ENCODE results near the gene PTGES. TPM values are rescaled to one million over a fixed set of nuclear protein-coding genes. Genes with fewer than 3 reads are reported as not detected.

Gene PTGES
- total RNA-seq, 1 experiment from 2014 or later: 2.4 TPM

DNA sequence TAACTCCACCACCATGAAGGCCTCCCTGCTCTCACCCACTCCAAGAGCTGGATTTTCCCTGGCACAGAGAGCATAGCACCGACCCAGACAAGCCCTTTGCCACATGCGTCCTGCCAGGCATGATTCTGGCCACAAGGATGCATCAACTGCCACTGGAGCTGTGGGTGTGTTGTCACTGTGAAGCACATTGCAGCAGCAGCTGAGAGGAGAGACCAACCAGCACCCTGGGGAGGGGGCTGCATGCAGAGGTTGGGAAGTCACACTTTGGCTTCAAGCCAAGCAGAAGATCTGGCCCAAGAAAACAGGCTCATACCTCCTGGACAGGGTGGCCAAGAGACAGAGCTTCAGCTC, 22.6 kb upstream of the PTGES start:
- no peaks in the 10 kb centered on the region for H3K4me1 ChIP-seq (ENCODE audit: insufficient read depth, low read length)
- H3K4me2 ChIP-seq (ENCODE audit: insufficient read depth, insufficient read length, low read length): no peak overlapping the region
- no peak overlapping the region for H4K8ac ChIP-seq (replicated peaks; ENCODE audit: insufficient read length, low read depth, low read length)
- no peaks in the 10 kb centered on the region for H3K9me3 ChIP-seq (ENCODE audit: control insufficient read depth, low read depth, low read length)
- no CpG with 5 or more reads among the region's 2 CpGs for WGBS (ENCODE audit: extremely low coverage, insufficient read length, low lambda C conversion rate)
- no peak overlapping the region for H3K56ac ChIP-seq (ENCODE audit: insufficient read length, low read depth, low read length)
- no peak overlapping the region for H3K9ac ChIP-seq (ENCODE audit: extremely low read depth, insufficient read length, low read length)
- no peaks in the 10 kb centered on the region for H3K79me1 ChIP-seq (ENCODE audit: insufficient read depth, low read depth, low read length, poor library complexity, severe bottlenecking)
- no peak overlapping the region for H4K91ac ChIP-seq (ENCODE audit: insufficient read length, low read depth, low read length)
- H2BK15ac ChIP-seq (ENCODE audit: low read depth, low read length): no peak overlapping the region
- H3K23ac ChIP-seq (ENCODE audit: insufficient read length, low read depth, low read length): no peak overlapping the region
- no peak overlapping the region for H3K4me3 Mint-ChIP-seq
- no peak overlapping the region for H2BK120ac ChIP-seq (ENCODE audit: low read depth, low read length, poor library complexity, severe bottlenecking)
- no peak overlapping the region for H4K5ac ChIP-seq (ENCODE audit: insufficient read length, low read depth, low read length)
- H3K14ac ChIP-seq (ENCODE audit: insufficient read depth, low read length): no peak overlapping the region
- no peaks in the 10 kb centered on the region for H3K36me3 Mint-ChIP-seq (ENCODE audit: insufficient read depth in 1 of 3, low read depth in 3 of 3)
- H2BK20ac ChIP-seq (ENCODE audit: low read depth, low read length, poor library complexity, severe bottlenecking): no peak overlapping the region
- H2AK5ac ChIP-seq (ENCODE audit: insufficient read length, low read length): no peak overlapping the region
- TF ChIP-seq, protein P1, sequence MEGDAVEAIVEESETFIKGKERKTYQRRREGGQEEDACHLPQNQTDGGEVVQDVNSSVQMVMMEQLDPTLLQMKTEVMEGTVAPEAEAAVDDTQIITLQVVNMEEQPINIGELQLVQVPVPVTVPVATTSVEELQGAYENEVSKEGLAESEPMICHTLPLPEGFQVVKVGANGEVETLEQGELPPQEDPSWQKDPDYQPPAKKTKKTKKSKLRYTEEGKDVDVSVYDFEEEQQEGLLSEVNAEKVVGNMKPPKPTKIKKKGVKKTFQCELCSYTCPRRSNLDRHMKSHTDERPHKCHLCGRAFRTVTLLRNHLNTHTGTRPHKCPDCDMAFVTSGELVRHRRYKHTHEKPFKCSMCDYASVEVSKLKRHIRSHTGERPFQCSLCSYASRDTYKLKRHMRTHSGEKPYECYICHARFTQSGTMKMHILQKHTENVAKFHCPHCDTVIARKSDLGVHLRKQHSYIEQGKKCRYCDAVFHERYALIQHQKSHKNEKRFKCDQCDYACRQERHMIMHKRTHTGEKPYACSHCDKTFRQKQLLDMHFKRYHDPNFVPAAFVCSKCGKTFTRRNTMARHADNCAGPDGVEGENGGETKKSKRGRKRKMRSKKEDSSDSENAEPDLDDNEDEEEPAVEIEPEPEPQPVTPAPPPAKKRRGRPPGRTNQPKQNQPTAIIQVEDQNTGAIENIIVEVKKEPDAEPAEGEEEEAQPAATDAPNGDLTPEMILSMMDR (conservative IDR thresholded peaks at IDR 0.05): no peak
- no peaks in the 10 kb centered on the region for H3K9me3 Mint-ChIP-seq
- peaks cover 18% of the 10 kb centered on the region for H3K27me3 Mint-ChIP-seq (ENCODE audit: low read depth)
- no peak overlapping the region for H2BK5ac ChIP-seq (ENCODE audit: insufficient read length, low read length)
- no peaks in the 10 kb centered on the region for H3K79me2 ChIP-seq (ENCODE audit: insufficient read depth, low read length)
- no peak overlapping the region for H3K27ac Mint-ChIP-seq
- H3K4me1 Mint-ChIP-seq: peaks cover 10 to 12% of the 10 kb centered on the region in 2 experiments
- peaks cover 2% of the 10 kb centered on the region for H4K20me1 ChIP-seq (ENCODE audit: control insufficient read depth, insufficient read depth, insufficient read length)
- no peak overlapping the region for H2BK12ac ChIP-seq (ENCODE audit: insufficient read length, low read depth, low read length)
- H3K27ac ChIP-seq (ENCODE audit: insufficient read length, low read depth, low read length): no peak overlapping the region
- H3K27me3 ChIP-seq (ENCODE audit: insufficient read depth, low read length): no peaks in the 10 kb centered on the region
- no peak for DNase-seq
- no peaks in the 10 kb centered on the region for H3K23me2 ChIP-seq (ENCODE audit: insufficient read length, low read depth, low read length, poor library complexity, severe bottlenecking)
- H2AFZ ChIP-seq (ENCODE audit: low read length): no peak overlapping the region
- no peak overlapping the region for H3T11ph ChIP-seq (ENCODE audit: low read length)
- H3K18ac ChIP-seq (ENCODE audit: insufficient read length, low read depth, low read length): no peak overlapping the region
- H3K4ac ChIP-seq (ENCODE audit: low read depth, low read length): no peak overlapping the region

Data from H9 (cell line).